ENCODE data around the gene C11orf54.
"Not testable (repeated sequence)": the region's sequence is repeated elsewhere in the genome, so short reads cannot be mapped to it uniquely, and the experiment has no call there.

The C11orf54 gene

DNA sequence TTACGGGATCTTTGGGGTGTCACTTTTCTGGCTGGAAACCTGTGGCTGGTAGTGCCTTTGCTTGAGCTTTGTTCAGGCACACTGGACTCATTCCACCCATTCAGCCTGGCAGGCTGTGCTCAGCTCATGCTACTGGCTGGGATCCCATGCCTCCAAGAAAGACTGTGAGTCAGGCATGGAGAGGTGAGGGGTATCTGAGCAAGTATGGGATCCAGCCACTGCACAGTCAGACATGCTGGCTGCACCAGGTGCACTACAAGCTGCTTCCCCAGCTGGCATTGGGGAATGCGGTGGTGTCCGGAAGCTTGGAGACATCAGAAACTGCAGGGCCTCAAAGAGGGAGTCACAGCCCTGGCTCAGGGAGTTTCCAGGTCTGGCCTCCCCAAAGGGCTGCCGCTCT, 30.7 kb downstream of the C11orf54 start:
- POLR2A ChIA-PET = no interaction called here
- Histone ChIP-seq H3K27me3 (replicated peaks in 2 of 5; ENCODE audit: control insufficient read depth in 4 of 5, insufficient read depth in 5 of 5, low read length in 4 of 5) (no peaks in the 10 kb centered on the region), H3K27ac (ENCODE audit: insufficient read depth in 1 of 2, low read depth in 1 of 2, low read length in 2 of 2, poor library complexity in 1 of 2, severe bottlenecking in 2 of 2) (no peak overlapping the region), H3K9me3 (ENCODE audit: control extremely low read depth in 1 of 5, control insufficient read depth in 4 of 5, insufficient read depth in 2 of 5, low read depth in 1 of 5, low read length in 4 of 5) (peaks cover 0 to 11% (median 9%) of the 10 kb centered on the region in 5 experiments), H3K4me3 (ENCODE audit: control insufficient read depth in 1 of 7, extremely low read depth in 1 of 7, insufficient read depth in 4 of 7, low read depth in 2 of 7, low read length in 6 of 7) (no peak overlapping the region), H3K36me3 (ENCODE audit: control insufficient read depth in 4 of 4, insufficient read depth in 4 of 4, low read length in 3 of 4) (no peaks in the 10 kb centered on the region), H3K4me1 (ENCODE audit: control extremely low read depth in 1 of 4, control insufficient read depth in 4 of 4, insufficient read depth in 4 of 4, low read length in 3 of 4) (no peaks in the 10 kb centered on the region)
- WGBS (ENCODE audit: insufficient coverage) = 100% methylated on average over 2 of the region's 4 CpGs
- CTCF ChIA-PET = interaction anchor here (0.9 to 1.4 kb wide), 2 partner anchors 11 to 23 kb away, joined by 3 read pairs; partner anchors contain the start of gene MED17
- no peak for DNase-seq

DNA sequence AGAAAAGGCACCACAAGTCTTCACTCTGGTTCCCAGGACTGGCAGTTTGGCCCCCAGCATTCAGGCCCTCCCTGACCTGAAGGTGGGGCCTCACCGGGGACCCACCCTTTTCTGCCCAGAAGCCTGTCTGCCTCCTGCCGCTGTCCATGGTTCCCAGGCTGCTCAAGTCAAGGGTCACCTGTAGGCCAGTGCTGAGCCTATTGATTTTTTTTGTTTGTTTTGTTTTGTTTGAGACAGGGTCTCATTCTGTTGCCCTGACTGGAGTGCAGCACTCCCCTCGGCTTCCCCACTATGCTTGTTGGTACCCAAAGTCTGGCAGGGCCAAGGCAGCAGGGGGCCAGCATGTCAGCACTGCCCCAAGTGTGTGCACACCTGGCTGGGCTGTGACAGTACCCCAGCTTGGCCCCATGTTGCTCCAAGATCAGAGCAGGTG, 31.6 kb downstream of the C11orf54 start:
- WGBS (ENCODE audit: insufficient coverage) = 100% methylated on average over 2 of the region's 3 CpGs
- Histone ChIP-seq H3K4me1 (ENCODE audit: control extremely low read depth in 1 of 4, control insufficient read depth in 4 of 4, insufficient read depth in 4 of 4, low read length in 3 of 4) (no peaks in the 10 kb centered on the region), H3K27me3 (replicated peaks in 2 of 5; ENCODE audit: control insufficient read depth in 4 of 5, insufficient read depth in 5 of 5, low read length in 4 of 5) (no peaks in the 10 kb centered on the region), H3K27ac (ENCODE audit: insufficient read depth in 1 of 2, low read depth in 1 of 2, low read length in 2 of 2, poor library complexity in 1 of 2, severe bottlenecking in 2 of 2) (no peak overlapping the region), H3K9me3 (ENCODE audit: control extremely low read depth in 1 of 5, control insufficient read depth in 4 of 5, insufficient read depth in 2 of 5, low read depth in 1 of 5, low read length in 4 of 5) (peaks cover 0 to 11% (median 8%) of the 10 kb centered on the region in 5 experiments), H3K36me3 (ENCODE audit: control insufficient read depth in 4 of 4, insufficient read depth in 4 of 4, low read length in 3 of 4) (no peaks in the 10 kb centered on the region), H3K4me3 (ENCODE audit: control insufficient read depth in 1 of 7, extremely low read depth in 1 of 7, insufficient read depth in 4 of 7, low read depth in 2 of 7, low read length in 6 of 7) (no peak overlapping the region)
- no peak for DNase-seq
- ChIA-PET POLR2A (no interaction called here), CTCF (interaction anchor here (0.9 to 1.4 kb wide), 3 partner anchors 11 to 54 kb away, joined by 3 read pairs; partner anchors contain the start of gene MED17)

DNA sequence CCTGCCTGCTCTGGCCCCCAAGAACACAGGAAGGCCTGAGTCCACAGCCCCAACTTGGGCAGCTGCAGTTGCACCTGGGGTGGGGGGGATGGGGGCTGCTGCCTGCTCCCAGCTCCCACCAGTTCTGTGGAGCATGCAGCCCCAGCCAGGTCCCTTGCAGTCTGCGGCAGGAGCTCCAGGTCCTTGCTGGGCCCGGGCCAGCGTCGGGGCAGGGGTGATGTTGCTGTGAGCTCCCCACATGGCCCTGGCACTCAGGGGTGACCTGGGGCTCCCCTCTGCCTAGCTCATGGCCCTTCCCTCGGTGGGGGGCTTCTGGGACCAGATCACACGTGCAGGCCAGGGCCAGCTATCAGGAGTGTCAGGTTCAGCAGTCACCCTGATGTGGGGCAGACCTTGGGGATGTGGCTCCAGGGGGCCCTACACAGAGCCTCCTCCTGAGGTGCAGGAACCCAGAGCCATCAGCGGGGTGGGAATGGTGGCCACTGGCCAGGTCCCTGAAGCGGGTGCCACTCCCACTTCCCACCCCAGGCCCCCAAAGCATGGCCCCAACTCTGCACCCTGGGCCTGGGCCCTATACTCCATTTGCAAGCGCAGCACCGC, 32.2 kb downstream of the C11orf54 start:
- 100% methylated on average over 8 of the region's 10 CpGs for WGBS (ENCODE audit: insufficient coverage)
- Histone ChIP-seq H3K9me3 (ENCODE audit: control extremely low read depth in 1 of 5, control insufficient read depth in 4 of 5, insufficient read depth in 2 of 5, low read depth in 1 of 5, low read length in 4 of 5) (peaks cover 0 to 11% (median 8%) of the 10 kb centered on the region in 5 experiments), H3K36me3 (ENCODE audit: control insufficient read depth in 4 of 4, insufficient read depth in 4 of 4, low read length in 3 of 4) (no peaks in the 10 kb centered on the region), H3K27ac (ENCODE audit: insufficient read depth in 1 of 2, low read depth in 1 of 2, low read length in 2 of 2, poor library complexity in 1 of 2, severe bottlenecking in 2 of 2) (no peak overlapping the region), H3K4me3 (ENCODE audit: control insufficient read depth in 1 of 7, extremely low read depth in 1 of 7, insufficient read depth in 4 of 7, low read depth in 2 of 7, low read length in 6 of 7) (no peak overlapping the region), H3K4me1 (ENCODE audit: control extremely low read depth in 1 of 4, control insufficient read depth in 4 of 4, insufficient read depth in 4 of 4, low read length in 3 of 4) (no peaks in the 10 kb centered on the region), H3K27me3 (replicated peaks in 2 of 5; ENCODE audit: control insufficient read depth in 4 of 5, insufficient read depth in 5 of 5, low read length in 4 of 5) (no peaks in the 10 kb centered on the region)
- ChIA-PET CTCF (interaction anchor here (1.3 kb wide), 1 partner anchor 55 kb away, joined by 3 read pairs; no protein-coding TSS in a partner anchor), POLR2A (no interaction called here)
- DNase-seq = no peak

DNA sequence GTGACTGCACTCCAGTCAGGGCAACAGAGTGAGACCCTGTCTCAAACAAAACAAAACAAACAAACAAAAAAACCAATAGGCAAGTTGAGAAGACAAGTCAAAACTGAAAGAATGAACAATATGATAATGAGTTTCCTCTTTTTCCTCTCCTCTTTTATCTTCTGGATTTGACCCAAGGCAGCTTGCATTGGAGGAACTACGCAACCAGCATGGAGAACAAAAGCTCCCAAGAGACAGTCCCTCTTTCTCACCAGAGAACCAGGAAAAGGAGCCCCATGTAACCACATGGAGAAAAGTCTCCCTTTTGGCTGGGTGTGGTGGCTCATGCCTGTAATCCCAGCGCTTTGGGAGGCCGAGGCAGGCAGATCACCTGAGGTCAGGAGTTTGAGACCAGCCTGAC, 33.1 kb downstream of the C11orf54 start:
- no CpG with 5 or more reads among the region's 3 CpGs for WGBS (ENCODE audit: insufficient coverage)
- H3K4me1 ChIP-seq (ENCODE audit: control extremely low read depth in 1 of 4, control insufficient read depth in 4 of 4, insufficient read depth in 4 of 4, low read length in 3 of 4); POLR2A ChIA-PET; DNase-seq; H3K4me3 ChIP-seq (ENCODE audit: control insufficient read depth in 1 of 7, extremely low read depth in 1 of 7, insufficient read depth in 4 of 7, low read depth in 2 of 7, low read length in 6 of 7); H3K36me3 ChIP-seq (ENCODE audit: control insufficient read depth in 4 of 4, insufficient read depth in 4 of 4, low read length in 3 of 4); H3K27me3 ChIP-seq (replicated peaks in 2 of 5; ENCODE audit: control insufficient read depth in 4 of 5, insufficient read depth in 5 of 5, low read length in 4 of 5); H3K27ac ChIP-seq (ENCODE audit: insufficient read depth in 1 of 2, low read depth in 1 of 2, low read length in 2 of 2, poor library complexity in 1 of 2, severe bottlenecking in 2 of 2): not testable (repeated sequence)
- CTCF ChIA-PET = interaction anchor here (1.3 kb wide), 1 partner anchor 56 kb away, joined by 3 read pairs; no protein-coding TSS in a partner anchor
- peaks cover 0 to 11% (median 8%) of the 10 kb centered on the region in 5 experiments for H3K9me3 ChIP-seq (ENCODE audit: control extremely low read depth in 1 of 5, control insufficient read depth in 4 of 5, insufficient read depth in 2 of 5, low read depth in 1 of 5, low read length in 4 of 5)

GRCh38 chr11:93775289-93775688, 33.8 kb downstream of the C11orf54 start:
- H3K9me3 ChIP-seq (ENCODE audit: control extremely low read depth in 1 of 5, control insufficient read depth in 4 of 5, insufficient read depth in 2 of 5, low read depth in 1 of 5, low read length in 4 of 5) = peaks cover 0 to 11% (median 8%) of the 10 kb centered on the region in 5 experiments
- CTCF ChIA-PET = no interaction called here
- H3K36me3 ChIP-seq (ENCODE audit: control insufficient read depth in 4 of 4, insufficient read depth in 4 of 4, low read length in 3 of 4) = no peaks in the 10 kb centered on the region
- H3K27me3 ChIP-seq (replicated peaks in 2 of 5; ENCODE audit: control insufficient read depth in 4 of 5, insufficient read depth in 5 of 5, low read length in 4 of 5) = no peaks in the 10 kb centered on the region
- no peaks in the 10 kb centered on the region for H3K4me1 ChIP-seq (ENCODE audit: control extremely low read depth in 1 of 4, control insufficient read depth in 4 of 4, insufficient read depth in 4 of 4, low read length in 3 of 4)
- no CpG with 5 or more reads among the region's 2 CpGs for WGBS (ENCODE audit: insufficient coverage)
- H3K27ac ChIP-seq (ENCODE audit: insufficient read depth in 1 of 2, low read depth in 1 of 2, low read length in 2 of 2, poor library complexity in 1 of 2, severe bottlenecking in 2 of 2) = no peak overlapping the region
- POLR2A ChIA-PET = no interaction called here
- no peak overlapping the region for H3K4me3 ChIP-seq (ENCODE audit: control insufficient read depth in 1 of 7, extremely low read depth in 1 of 7, insufficient read depth in 4 of 7, low read depth in 2 of 7, low read length in 6 of 7)
- DNase-seq = peak; percentile 15 to 37 (median 36)

GRCh38 chr11:93783362-93783761, 41.9 kb downstream of the C11orf54 start:
- 96% methylated on average over 3 of the region's 7 CpGs for WGBS (ENCODE audit: insufficient coverage)
- Histone ChIP-seq H3K9me3 (ENCODE audit: control extremely low read depth in 1 of 5, control insufficient read depth in 4 of 5, insufficient read depth in 2 of 5, low read depth in 1 of 5, low read length in 4 of 5) (no peaks in the 10 kb centered on the region), H3K36me3 (ENCODE audit: control insufficient read depth in 4 of 4, insufficient read depth in 4 of 4, low read length in 3 of 4) (peaks cover 0 to 7% (median 0%) of the 10 kb centered on the region in 4 experiments), H3K27me3 (replicated peaks in 2 of 5; ENCODE audit: control insufficient read depth in 4 of 5, insufficient read depth in 5 of 5, low read length in 4 of 5) (no peaks in the 10 kb centered on the region), H3K27ac (ENCODE audit: insufficient read depth in 1 of 2, low read depth in 1 of 2, low read length in 2 of 2, poor library complexity in 1 of 2, severe bottlenecking in 2 of 2) (peak overlapping the region in 1 of 2 experiments; percentile 96), H3K4me1 (ENCODE audit: control extremely low read depth in 1 of 4, control insufficient read depth in 4 of 4, insufficient read depth in 4 of 4, low read length in 3 of 4) (peaks cover 0 to 32% (median 19%) of the 10 kb centered on the region in 4 experiments), H3K4me3 (ENCODE audit: control insufficient read depth in 1 of 7, extremely low read depth in 1 of 7, insufficient read depth in 4 of 7, low read depth in 2 of 7, low read length in 6 of 7) (peak overlapping the region in 6 of 7 experiments; percentile 77 to 100 (median 99))
- ChIA-PET POLR2A (interaction anchor here (0.7 to 1.5 kb wide), 3 partner anchors 38 to 69 kb away, joined by 3 to 11 read pairs (median 5); partner anchors contain the start of genes C11orf54 and TAF1D), CTCF (interaction anchor here (0.9 to 2.4 kb wide), 6 partner anchors 11 to 45 kb away, joined by 3 to 10 read pairs (median 4); partner anchors contain the start of genes C11orf54 and TAF1D)
- peak in 1 of 3 donors; percentile 43 for DNase-seq

- no peaks in the 10 kb centered on the region for H3K9me3 ChIP-seq (ENCODE audit: control extremely low read depth in 1 of 5, control insufficient read depth in 4 of 5, insufficient read depth in 2 of 5, low read depth in 1 of 5, low read length in 4 of 5)
- peaks cover 0 to 32% (median 19%) of the 10 kb centered on the region in 4 experiments for H3K4me1 ChIP-seq (ENCODE audit: control extremely low read depth in 1 of 4, control insufficient read depth in 4 of 4, insufficient read depth in 4 of 4, low read length in 3 of 4)
- no peaks in the 10 kb centered on the region for H3K27me3 ChIP-seq (replicated peaks in 2 of 5; ENCODE audit: control insufficient read depth in 4 of 5, insufficient read depth in 5 of 5, low read length in 4 of 5)
- ChIA-PET CTCF (interaction anchor here (0.7 to 2.4 kb wide), 7 partner anchors 9 to 42 kb away, joined by 3 to 10 read pairs (median 4); partner anchors contain the start of genes C11orf54 and TAF1D), POLR2A (interaction anchor here (0.7 to 1.5 kb wide), 6 partner anchors 28 to 586 kb away, joined by 3 to 11 read pairs (median 4); partner anchors contain the start of genes C11orf54, SLC36A4 and TAF1D)
- peak overlapping the region; percentile 68 to 100 (median 99) for H3K4me3 ChIP-seq (ENCODE audit: control insufficient read depth in 1 of 7, extremely low read depth in 1 of 7, insufficient read depth in 4 of 7, low read depth in 2 of 7, low read length in 6 of 7)
- peak in 1 of 3 donors; percentile 56 for DNase-seq
- WGBS (ENCODE audit: insufficient coverage) = 2% methylated on average over 7 of the region's 10 CpGs
- peaks cover 0 to 9% (median 2%) of the 10 kb centered on the region in 4 experiments for H3K36me3 ChIP-seq (ENCODE audit: control insufficient read depth in 4 of 4, insufficient read depth in 4 of 4, low read length in 3 of 4)
- peak overlapping the region; percentile 94 to 96 for H3K27ac ChIP-seq (ENCODE audit: insufficient read depth in 1 of 2, low read depth in 1 of 2, low read length in 2 of 2, poor library complexity in 1 of 2, severe bottlenecking in 2 of 2)
Observed at GRCh38 chr11:93783765-93784144, 42.3 kb downstream of the C11orf54 start.
